Dendritic cell treated with granulocyte-macrophage colony-stimulating factor and Interleukin-4, amounts not matched to agents 40 ng/mL and 50 ng/mL, for 4 days (primary cell): ENCODE measurements around the gene ERAL1.

Experiments
- H3K27ac Mint-ChIP-seq: one replicate; pipeline ENCODE4 v1.8.0; 2022; ENCODE audit warnings: mild to moderate bottlenecking, mixed read lengths
- H3K27me3 Mint-ChIP-seq: one replicate; pipeline ENCODE4 v1.8.0; 2022; ENCODE audit warnings: mild to moderate bottlenecking, mixed read lengths
- H3K36me3 Mint-ChIP-seq: one replicate; pipeline ENCODE4 v1.8.0; 2022; ENCODE audit warnings: low read depth, mixed read lengths
- H3K4me1 Mint-ChIP-seq: one replicate; pipeline ENCODE4 v1.8.0; 2022; ENCODE audit warnings: low read depth, mixed read lengths
- H3K4me3 Mint-ChIP-seq: one replicate; pipeline ENCODE4 v1.8.0; 2022; ENCODE audit warnings: mild to moderate bottlenecking, moderate library complexity, mixed read lengths
- H3K9me3 Mint-ChIP-seq: one replicate; pipeline ENCODE4 v1.8.0; 2022; ENCODE audit warnings: mixed read lengths
- intact Hi-C: fragments of 100-400 bp; cut with micrococcal nuclease; formaldehyde crosslinking; loops from one replicate; pipeline ENCODE4 v1.15.0; 2022

Gene ERAL1

DNA sequence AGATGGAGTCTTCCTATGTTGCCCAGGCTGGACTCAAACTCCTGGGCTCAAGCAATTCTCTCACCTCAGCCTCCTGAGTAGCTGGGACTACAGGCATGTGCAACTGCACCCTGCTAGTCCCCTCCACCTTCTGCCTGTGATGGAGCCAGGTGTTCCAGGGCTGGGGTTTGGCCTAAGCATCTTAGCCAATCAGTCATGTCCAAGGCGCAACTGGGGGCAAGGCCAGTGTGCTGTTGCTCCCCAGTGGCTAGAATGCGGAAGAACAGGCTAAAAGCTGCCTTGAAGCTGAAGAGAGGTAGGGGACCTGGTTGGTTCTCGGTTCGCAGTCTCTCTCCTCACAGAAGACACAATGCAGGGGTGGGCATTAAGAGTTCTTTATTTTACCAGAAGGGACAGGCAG, 24.2 kb downstream of the ERAL1 start:
- Mint-ChIP-seq H3K27me3 (no peaks in the 10 kb centered on the region), H3K27ac (no peak overlapping the region), H3K4me3 (no peak overlapping the region), H3K9me3 (no peaks in the 10 kb centered on the region), H3K4me1 (no peaks in the 10 kb centered on the region), H3K36me3 (peaks cover 62% of the 10 kb centered on the region)
- intact Hi-C loops: no loop called here

DNA sequence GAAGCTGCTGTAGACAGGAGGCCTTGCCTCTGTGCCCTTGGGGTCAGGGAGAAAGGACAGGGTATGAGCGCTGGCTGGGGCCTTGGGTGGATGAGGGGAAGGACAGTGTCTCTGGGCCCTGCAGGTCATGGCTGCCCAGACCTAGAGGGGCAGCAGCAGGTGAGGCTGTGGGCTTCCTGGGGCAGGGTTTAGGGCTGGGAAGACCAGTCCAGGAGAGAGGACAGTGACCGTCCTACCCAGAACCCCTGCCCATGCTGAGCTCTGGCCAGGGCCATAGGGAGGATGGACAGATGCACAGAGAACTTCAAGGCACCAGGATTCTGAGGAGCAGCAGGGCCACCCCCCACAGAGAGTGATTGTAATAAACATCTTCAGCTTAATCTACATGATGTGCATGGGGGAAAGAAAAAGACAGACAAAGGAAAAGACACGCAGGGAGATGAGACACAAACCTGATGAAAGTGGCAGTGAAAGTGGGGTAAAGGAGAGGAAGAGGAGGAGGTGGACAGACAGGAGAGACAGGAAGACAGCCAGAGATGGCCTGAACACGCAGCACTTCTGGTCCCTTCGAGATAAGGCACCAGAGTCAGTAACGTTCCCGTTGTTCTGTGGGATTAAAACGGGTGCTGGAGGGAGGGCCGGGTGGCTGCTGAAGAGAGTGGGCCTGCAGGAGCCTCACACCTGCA, 25.2 kb downstream of the ERAL1 start:
- peaks cover 73% of the 10 kb centered on the region for H3K36me3 Mint-ChIP-seq
- no peak overlapping the region for H3K27ac Mint-ChIP-seq
- intact Hi-C loops: no loop called here
- no peak overlapping the region for H3K4me3 Mint-ChIP-seq
- no peaks in the 10 kb centered on the region for H3K4me1 Mint-ChIP-seq
- H3K9me3 Mint-ChIP-seq: no peaks in the 10 kb centered on the region
- H3K27me3 Mint-ChIP-seq: no peaks in the 10 kb centered on the region

DNA sequence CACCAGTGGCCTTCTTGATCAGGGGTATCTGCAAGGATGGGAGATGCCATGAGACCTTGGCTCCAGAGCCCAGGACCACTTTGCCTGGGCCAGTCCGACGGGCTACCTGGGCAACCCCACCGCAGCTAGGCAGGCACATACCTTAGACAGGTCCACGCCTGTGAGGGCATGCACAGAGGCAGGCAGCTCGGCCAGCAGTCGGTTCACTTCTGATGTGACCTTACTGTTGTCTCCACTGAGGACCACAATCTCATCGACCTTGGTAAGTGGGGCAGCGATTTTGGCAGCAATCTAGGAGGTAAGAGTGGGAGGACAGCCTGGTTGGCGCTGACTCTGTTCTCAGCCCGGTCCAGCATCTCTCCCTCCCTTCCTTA, 25.7 kb downstream of the ERAL1 start:
- Mint-ChIP-seq H3K9me3 (no peaks in the 10 kb centered on the region), H3K4me3 (no peak overlapping the region), H3K4me1 (no peaks in the 10 kb centered on the region), H3K27me3 (no peaks in the 10 kb centered on the region), H3K36me3 (peaks cover 78% of the 10 kb centered on the region), H3K27ac (no peak overlapping the region)
- intact Hi-C loops: no loop called here

DNA sequence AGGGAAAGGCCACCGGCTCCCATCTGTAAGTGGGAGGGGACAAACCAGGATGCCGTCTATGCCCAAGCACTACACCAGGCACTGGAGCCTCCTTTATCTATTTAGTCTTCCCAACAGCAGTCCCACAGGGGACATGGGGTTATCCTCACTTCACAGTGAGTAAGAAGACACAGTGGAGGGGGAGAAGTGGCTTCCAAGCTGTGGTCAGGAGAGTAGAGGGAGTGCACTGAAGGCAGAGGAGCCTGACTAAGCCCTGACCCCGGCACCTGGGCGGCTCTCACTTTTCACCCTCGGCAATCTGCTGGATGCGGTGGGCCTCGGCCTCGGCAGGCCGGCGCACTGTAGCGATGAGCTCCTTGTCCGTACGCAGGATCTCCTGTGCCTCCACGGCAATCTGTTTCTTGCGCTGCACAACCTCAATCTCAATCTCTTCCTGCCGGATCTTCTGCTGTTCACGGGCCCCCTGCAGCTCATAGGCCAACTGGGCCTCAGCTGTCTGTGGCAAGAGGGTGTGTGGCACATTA, 26.8 kb downstream of the ERAL1 start:
- intact Hi-C loops: no loop called here
- no peaks in the 10 kb centered on the region for H3K9me3 Mint-ChIP-seq
- H3K4me3 Mint-ChIP-seq: no peak overlapping the region
- H3K27ac Mint-ChIP-seq: no peak overlapping the region
- no peaks in the 10 kb centered on the region for H3K27me3 Mint-ChIP-seq
- H3K36me3 Mint-ChIP-seq: peaks cover 88% of the 10 kb centered on the region
- H3K4me1 Mint-ChIP-seq: no peaks in the 10 kb centered on the region

DNA sequence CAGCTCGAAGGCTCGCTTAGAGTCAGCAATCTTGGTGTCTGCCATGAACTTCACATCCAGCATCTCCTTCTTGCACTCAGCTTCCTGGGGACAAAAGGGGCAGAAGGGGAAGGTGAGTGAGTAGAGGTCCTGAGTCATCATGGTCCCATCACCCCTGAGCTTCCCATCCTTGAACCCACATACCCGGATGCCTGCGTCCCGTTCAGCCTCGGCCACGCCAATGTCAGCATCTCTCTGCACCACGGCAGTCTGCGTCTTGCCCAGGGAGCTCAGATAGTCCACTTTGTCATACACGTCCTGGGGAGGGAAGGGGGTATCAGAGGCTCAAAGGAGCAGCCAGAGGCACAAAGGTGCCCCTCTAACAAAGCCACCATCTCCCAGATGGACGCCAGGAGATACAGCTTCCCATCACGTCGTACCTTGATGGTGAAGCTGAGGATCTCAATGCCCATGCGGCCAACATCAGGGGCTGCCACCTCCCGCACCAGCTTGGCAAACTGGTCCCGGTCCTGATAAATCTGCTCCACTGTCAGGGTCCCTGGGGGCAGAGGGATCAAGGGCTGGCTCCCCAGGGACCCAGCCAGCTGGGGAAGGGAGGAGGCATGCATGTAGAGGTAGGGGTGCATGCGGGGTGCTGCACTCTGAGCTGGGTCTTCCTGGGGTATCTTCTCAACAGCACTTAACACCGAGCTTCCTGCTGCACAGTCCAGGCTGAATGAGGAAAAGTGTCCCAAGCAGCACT, 27.5 kb downstream of the ERAL1 start:
- intact Hi-C loops: no loop called here
- Mint-ChIP-seq H3K9me3 (no peaks in the 10 kb centered on the region), H3K27ac (no peak overlapping the region), H3K4me3 (no peak overlapping the region), H3K27me3 (no peaks in the 10 kb centered on the region), H3K4me1 (no peaks in the 10 kb centered on the region), H3K36me3 (peaks cover 96% of the 10 kb centered on the region)

DNA sequence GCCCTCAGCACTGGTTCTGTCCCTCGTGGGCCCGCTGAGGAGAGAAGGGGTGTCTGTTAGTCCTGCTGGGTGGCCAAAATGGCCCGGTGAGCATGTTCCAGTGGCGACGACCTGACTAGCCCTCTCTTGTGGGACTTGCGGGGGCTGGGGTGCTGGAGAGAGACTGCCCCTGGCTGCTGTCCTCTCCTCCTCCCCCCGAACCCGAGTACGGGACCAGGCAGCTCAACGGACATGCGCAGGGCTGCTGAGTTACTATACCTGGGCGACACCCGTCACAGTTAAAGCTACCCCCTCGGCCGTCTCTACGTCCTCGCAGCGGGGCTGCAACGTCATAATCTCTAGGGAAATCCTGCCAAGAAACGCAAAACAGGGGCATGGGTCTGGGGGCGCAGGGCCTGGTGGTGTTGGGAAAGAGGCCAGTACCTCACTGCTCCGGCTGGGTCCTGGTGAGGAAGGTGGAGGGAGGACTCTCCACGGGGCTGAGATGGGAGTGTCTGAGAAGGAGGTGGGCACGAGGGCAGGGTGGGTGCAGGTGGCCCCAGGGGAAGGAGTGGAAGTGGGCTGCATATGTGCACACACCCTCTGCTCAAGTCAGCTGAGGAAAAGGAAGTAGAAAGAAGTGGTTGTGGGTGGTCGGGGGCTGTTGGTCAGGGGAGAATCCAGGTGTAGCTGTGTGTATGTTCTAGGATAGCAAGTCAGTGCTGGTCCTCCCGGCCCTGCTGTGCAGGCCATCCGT, 29.3 kb downstream of the ERAL1 start:
- Mint-ChIP-seq H3K27ac (no peak overlapping the region), H3K9me3 (no peaks in the 10 kb centered on the region), H3K4me1 (no peaks in the 10 kb centered on the region), H3K36me3 (peaks cover 99% of the 10 kb centered on the region), H3K27me3 (no peaks in the 10 kb centered on the region), H3K4me3 (no peak overlapping the region)
- intact Hi-C loops: no loop called here

DNA sequence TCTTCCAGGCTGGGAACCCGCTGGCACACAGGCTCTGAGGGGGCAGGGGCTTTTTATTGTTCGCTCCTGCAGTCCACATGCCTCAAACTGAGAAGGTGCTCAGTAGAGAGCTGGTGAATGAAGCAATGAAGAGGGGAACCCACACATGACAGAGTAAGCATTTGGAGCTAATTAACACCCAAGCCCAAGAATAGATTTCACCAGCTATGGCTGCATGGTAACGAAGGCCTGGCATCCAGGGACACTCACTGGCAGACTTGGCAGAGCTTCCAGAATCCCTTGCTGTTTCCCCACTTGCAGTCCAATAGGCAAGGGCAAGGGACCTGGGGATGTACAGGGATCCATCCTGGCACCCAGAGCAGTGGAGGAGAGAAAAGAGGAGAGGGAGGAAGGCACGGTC, 30.5 kb downstream of the ERAL1 start:
- Mint-ChIP-seq H3K4me1 (peaks cover 8% of the 10 kb centered on the region), H3K4me3 (no peak overlapping the region), H3K36me3 (peaks cover 87% of the 10 kb centered on the region), H3K9me3 (no peaks in the 10 kb centered on the region), H3K27me3 (no peaks in the 10 kb centered on the region), H3K27ac (peak overlapping the region; percentile 28)
- intact Hi-C loops: no loop called here

DNA sequence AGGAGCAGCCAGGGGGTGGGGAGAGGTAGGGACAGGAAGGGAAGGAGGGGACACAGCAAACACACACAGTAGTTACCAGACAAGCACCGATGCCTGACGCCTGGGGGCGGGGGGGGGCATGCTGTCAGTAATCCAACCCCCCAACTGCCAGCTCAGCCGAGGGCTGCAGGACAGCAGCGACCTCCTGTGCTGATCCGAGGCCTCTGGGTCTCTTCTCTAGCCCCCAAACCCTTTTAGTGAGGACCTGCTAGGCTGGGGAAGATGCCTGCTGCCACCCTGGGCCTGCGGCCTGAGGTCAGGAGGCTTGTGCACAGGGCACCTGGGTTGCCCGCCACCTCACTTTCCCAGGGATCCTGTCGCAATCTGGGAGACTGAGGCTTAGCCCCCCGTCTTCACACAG, 31.1 kb downstream of the ERAL1 start:
- H3K36me3 Mint-ChIP-seq: peaks cover 85% of the 10 kb centered on the region
- H3K4me3 Mint-ChIP-seq: no peak overlapping the region
- no peak overlapping the region for H3K27ac Mint-ChIP-seq
- intact Hi-C loops: no loop called here
- H3K9me3 Mint-ChIP-seq: no peaks in the 10 kb centered on the region
- peaks cover 14% of the 10 kb centered on the region for H3K4me1 Mint-ChIP-seq
- no peaks in the 10 kb centered on the region for H3K27me3 Mint-ChIP-seq

DNA sequence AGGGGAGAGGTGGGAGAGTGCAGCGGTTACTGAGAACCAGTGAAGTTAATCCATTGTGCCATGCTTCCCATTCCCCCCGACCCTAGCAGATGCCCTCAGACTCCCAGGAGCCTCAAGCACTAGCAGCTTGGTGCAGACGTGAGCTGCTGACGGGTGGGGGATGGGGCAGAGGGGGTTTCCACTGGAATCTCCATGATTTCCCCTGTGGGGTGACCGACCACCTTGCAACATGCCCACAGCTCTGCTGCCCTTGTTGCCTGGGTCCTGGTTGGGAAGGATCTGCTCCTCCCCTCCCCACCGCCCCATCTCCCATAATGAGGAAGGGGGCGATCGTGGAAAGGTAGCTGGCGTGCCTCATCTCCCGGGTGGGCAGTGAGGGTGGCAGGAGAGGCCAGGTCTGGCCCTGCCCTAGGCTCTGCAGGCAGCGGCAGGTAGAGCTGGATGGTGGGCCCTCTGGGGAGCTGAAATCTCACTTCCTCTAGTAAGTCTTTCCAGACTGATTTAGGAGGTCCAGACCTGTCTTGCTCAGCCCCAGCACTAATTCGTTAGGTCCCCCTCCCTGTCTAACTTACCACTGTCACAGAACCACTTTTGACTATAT, 33.2 kb downstream of the ERAL1 start:
- intact Hi-C loops: no loop called here
- H3K27ac Mint-ChIP-seq: no peak overlapping the region
- peaks cover 33% of the 10 kb centered on the region for H3K4me1 Mint-ChIP-seq
- no peaks in the 10 kb centered on the region for H3K9me3 Mint-ChIP-seq
- H3K36me3 Mint-ChIP-seq: peaks cover 84% of the 10 kb centered on the region
- no peaks in the 10 kb centered on the region for H3K27me3 Mint-ChIP-seq
- no peak overlapping the region for H3K4me3 Mint-ChIP-seq

DNA sequence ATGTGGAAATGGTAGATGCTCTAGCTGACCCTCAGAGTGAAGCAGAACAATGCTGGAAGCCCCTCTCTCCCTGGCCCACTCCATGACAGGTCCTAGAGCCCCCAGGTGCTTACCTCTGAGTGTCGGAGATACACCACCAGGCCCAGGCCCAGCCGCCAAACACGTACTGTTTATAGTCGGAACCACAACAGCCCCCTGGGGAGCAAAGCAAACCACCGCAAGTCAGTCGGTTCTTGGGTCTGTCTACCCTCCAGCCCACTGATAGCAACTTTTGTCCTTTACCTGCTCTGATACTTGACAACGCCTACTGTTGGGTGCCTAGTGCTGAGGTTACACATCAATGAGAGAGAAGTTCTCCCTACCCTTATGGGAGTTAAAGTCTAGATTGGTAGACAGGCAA, 34.0 kb downstream of the ERAL1 start:
- H3K27ac Mint-ChIP-seq: peak overlapping the region; percentile 62
- H3K4me3 Mint-ChIP-seq: no peak overlapping the region
- intact Hi-C loops: no loop called here
- H3K36me3 Mint-ChIP-seq: peaks cover 80% of the 10 kb centered on the region
- peaks cover 41% of the 10 kb centered on the region for H3K4me1 Mint-ChIP-seq
- H3K27me3 Mint-ChIP-seq: no peaks in the 10 kb centered on the region
- no peaks in the 10 kb centered on the region for H3K9me3 Mint-ChIP-seq

DNA sequence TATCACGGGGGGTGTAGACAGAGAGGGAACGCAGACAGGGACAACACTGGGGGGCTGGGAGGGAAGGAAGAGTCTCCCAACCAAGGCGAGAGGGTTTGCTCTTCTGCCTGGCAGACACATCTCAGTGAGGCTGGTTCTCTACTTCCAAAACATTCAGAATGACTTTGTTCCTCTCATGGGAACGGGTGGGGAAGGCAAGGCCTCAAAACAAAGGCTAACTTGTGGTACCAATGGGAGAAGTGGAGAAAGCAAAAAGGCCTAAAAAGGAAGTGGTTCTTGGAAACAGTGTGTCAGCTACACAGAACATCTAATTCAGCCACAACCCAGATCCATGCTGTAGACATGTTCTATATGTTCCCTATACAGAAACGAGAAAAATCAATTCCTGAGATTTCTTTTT, 35.2 kb downstream of the ERAL1 start:
- no peaks in the 10 kb centered on the region for H3K27me3 Mint-ChIP-seq
- H3K9me3 Mint-ChIP-seq: no peaks in the 10 kb centered on the region
- H3K36me3 Mint-ChIP-seq: peaks cover 69% of the 10 kb centered on the region
- H3K4me3 Mint-ChIP-seq: no peak overlapping the region
- H3K4me1 Mint-ChIP-seq: peaks cover 44% of the 10 kb centered on the region
- peak overlapping the region; percentile 62 for H3K27ac Mint-ChIP-seq
- intact Hi-C loops: no loop called here

DNA sequence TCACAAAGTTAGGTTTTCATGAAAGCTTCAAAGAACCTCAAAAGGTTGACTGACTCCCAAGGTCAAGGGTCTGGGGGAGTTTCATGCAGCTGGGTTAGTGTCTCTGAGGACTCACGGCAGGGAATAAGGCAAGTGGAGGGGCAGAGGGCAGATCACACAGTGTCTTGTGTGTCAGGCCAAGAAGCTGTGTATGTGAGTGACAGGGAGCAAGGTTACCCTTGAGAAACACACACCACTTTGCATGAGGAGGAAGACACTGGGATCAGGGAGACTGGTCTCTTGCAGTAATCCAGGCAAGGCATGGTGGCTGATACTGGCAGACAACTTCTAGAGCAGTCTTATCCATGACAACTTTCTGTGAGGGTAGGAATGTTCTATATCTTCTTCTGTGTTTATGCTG, 36.4 kb downstream of the ERAL1 start:
- Mint-ChIP-seq H3K27me3 (no peaks in the 10 kb centered on the region), H3K27ac (peak overlapping the region; percentile 3), H3K4me1 (peaks cover 52% of the 10 kb centered on the region), H3K4me3 (no peak overlapping the region), H3K9me3 (no peaks in the 10 kb centered on the region), H3K36me3 (peaks cover 63% of the 10 kb centered on the region)
- intact Hi-C loops: no loop called here

DNA sequence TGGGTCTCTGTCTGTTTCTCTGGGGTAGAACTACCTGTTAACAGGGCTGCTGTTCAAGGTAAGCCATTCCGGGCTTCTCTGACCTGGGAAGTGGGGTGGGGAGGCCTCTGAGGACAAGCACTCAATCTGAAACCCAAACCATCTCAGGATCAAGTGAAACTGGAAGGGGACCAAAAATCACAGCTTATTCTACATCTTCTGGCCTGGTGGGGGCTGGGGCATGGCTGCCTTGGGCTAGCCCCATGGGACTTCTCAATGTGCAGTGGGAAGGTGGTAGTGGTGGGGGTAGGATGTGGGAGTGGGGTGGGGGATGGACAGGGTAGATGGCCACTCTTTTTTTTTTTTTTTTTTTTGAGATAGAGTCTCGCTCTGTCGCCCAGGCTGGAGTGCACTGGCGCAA, 37.2 kb downstream of the ERAL1 start:
- Mint-ChIP-seq H3K4me1 (peaks cover 60% of the 10 kb centered on the region), H3K27me3 (no peaks in the 10 kb centered on the region), H3K36me3 (peaks cover 58% of the 10 kb centered on the region), H3K4me3 (no peak overlapping the region), H3K27ac (peak overlapping the region; percentile 3), H3K9me3 (no peaks in the 10 kb centered on the region)
- intact Hi-C loops: no loop called here
